HG03060 (cell line): ENCODE data around the gene FBXO41.

ENCODE experiments used
- ATAC-seq: cut with Tn5 transposase; IDR thresholded peaks from one replicate; pipeline ENCODE4 v1.9.1; 2021; ENCODE audit warnings: low read depth, moderate number of reproducible peaks; ENCODE audit not compliant: unreplicated experiment

FBXO41 gene

DNA sequence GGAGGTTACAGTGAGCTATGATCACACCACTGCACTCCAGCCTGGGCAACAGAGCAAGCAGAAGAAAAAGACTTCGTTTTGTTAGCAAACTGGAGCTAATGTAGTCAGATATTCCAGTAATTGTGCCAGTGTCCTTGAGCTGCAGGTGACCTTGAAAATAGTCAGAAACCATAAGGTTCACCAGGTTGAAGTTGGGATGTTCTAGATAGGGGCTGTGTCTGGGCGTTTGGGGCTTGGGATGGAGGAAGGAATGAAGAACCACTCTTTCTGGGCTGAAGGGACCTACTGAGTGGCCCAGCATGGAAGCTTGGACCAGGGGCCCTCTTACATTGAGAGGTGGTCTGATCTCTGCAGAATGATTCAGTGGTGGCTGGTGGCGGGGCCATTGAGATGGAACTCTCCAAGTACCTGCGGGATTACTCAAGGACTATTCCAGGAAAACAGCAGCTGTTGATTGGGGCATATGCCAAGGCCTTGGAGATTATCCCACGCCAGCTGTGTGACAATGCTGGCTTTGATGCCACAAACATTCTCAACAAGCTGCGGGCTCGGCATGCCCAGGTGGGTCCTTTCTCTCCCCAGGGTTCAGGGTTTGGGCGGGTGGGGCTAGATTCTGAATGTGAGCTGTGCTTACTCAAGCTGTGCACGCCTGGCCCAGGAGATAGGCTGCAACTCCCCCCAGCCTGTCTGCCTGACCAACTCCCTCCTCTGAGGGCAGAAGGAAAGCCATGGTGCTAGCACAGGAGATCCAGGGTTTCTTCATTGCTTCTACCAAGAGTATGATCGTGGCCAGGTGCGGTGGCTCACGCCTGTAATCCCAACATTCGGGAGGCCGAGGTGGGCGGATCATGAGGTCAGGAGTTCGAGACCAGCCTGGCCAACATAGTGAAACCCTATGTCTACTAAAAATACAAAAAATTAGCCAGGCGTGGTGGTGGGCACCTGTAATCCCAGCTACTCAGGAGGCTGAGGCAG is 33.1 kb downstream of the FBXO41 start:
- no peak for ATAC-seq

DNA sequence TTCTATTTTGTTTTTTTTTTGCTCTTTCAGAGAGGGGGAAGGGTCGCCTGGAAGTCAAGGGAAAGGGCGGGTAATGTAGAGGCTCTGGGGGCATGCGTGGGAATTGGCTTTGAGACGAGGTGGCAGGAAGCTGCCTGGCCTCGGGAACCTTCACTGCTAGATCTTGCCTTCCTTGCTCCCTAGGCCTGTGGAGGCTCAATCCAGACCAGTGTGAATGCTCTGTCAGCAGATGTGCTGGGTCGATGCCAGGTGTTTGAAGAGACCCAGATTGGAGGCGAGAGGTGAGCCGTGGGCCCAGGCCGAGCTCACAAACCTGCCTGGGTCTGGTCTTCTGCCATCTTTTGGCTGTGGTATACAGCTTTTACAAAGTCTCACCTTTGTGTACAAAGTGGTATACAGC is 34.6 kb downstream of the FBXO41 start:
- ATAC-seq: no peak

DNA sequence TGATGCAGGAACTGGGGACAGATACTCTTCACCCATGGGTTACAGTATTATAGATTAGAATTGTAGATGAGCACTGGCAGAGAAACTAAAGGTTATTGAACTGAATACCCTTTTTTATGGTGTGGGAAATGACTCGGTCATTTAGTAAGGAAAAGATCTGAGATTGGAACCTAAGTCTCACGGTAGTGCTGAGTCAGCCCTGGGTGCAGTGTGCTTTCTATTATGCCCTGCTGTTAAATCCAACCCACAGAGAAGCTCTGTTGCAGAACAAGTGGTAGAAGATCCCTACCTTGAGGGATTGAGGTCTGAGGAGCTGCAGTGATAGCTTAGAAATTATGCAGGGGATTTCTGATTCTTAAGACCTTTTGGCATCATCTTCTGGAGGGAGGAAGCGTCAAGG is 37.4 kb downstream of the FBXO41 start:
- ATAC-seq: no peak

DNA sequence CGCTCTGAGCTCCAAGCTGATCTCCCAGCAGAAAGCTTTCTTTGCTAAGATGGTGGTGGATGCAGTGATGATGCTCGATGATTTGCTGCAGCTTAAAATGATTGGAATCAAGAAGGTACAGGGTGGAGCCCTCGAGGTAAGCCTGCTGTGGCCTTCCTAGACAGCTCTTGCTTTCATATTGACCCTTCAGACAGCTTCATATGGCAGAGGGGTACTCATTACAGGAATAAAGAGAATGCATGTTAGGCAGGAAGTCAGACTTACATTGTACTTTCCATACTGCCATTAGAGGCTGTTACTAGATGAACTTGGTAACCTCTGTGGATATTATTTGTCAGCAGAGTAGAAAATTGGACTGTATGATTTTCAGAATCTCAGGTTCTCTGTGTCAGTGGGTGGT is 39.7 kb downstream of the FBXO41 start:
- no peak for ATAC-seq

DNA sequence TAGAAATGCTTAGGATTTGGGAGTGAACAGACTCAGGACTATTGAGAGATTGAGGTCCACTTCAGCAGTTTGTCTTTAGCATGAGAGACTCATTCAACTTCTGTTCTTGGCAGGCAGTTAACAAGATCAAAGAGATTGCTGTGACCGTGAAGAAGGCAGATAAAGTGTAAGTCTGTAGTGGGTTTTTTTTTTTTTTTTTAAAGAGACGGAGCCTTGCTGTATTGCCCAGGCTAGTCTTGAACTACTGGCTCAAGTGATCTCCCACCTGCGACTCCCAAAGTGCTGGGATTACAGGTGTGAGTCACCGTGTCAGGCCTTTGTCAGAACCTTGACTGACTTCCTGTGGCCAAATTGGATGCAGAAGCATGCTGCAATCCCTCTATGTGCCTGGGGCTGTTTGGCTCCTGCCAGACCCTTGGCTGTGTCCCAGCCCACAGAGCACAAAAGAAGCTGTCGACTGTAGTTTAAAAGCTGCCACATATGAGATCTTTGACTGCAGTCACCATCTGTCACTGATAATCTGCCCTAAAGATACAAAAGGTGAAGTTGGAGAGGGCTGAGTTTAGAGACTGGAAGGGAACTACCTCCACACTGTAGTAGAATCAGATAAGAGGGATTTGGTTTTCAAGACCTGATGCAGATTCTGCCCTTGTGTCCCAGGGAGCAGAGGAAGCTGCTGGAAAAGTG is 40.3 kb downstream of the FBXO41 start:
- ATAC-seq: no peak

DNA sequence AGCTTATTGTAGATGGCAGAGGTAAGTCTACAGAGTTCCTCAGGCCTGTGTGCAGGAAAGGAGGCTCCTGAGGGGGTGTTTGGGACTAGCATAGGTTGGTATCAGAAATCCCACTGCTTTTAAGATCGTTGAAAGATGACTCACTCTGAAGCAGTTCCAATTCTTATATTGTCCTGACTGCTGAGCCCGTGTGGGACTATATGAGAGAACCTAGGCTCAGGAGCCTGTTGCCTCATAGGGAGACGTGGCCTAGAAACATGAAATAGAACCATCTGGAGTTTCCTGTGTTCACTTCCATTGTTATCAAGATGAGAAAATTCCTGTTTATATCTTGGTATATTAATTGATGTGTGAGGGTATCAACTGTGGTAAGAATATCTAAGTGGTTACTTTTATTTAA is 44.5 kb downstream of the FBXO41 start:
- ATAC-seq: no peak

DNA sequence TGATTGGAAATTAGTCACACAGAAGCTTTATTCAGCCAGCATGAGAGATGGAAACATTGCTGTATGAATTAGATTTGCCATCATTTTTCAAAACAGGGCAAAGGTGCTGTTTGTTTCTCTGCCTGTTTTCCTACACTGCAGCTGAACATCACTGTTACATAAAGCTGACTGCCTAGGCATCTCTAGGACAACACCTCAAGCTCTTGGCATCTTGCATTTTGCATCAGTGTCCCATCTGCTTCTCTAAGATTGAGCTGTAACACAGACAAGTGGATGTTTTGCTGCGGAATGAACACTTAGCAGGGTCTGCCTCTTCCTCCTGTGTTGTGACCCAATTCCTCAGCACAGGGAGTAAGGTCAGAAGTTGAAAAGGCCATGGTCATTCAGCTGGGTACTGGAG is 45.3 kb downstream of the FBXO41 start:
- ATAC-seq: no peak

DNA sequence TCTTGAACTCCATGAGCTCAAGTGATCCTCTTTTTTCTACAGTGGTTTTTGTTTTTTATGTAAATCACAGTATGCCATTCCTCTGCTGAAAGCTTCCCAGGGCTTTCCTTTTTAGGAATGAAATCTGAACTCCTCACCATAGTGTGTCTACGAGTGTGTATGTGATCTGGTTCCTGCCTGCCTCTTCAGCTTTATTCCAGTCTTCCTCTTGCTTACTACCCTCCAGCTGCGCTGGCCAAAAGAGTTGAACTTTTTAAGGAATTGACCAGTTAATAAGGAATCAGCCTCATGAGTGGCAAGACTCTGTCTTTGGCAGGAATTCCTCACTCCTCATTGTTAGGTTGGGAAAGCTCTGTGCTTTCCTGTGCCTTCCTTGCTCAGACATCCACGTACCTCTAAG is 46.1 kb downstream of the FBXO41 start:
- ATAC-seq: no peak

DNA sequence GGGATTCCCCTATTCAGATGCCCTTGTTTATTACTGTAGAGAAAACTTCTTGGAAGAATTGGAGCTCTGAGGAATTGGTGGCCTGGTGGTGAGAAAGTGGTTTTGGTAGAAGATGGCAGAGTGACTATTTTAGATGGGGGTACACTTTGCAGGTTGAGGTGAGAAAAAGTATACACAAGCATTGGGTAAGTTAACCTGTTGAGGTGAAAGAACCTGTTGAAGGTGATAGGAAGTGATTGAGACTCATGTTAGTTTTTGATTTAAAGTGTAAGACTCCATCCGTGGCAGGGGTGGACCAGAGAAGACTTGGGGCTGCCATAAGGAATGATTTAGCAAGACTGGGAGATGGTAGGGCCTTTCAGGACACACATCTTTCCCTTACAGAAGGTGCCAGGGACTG is 47.1 kb downstream of the FBXO41 start:
- ATAC-seq: no peak

DNA sequence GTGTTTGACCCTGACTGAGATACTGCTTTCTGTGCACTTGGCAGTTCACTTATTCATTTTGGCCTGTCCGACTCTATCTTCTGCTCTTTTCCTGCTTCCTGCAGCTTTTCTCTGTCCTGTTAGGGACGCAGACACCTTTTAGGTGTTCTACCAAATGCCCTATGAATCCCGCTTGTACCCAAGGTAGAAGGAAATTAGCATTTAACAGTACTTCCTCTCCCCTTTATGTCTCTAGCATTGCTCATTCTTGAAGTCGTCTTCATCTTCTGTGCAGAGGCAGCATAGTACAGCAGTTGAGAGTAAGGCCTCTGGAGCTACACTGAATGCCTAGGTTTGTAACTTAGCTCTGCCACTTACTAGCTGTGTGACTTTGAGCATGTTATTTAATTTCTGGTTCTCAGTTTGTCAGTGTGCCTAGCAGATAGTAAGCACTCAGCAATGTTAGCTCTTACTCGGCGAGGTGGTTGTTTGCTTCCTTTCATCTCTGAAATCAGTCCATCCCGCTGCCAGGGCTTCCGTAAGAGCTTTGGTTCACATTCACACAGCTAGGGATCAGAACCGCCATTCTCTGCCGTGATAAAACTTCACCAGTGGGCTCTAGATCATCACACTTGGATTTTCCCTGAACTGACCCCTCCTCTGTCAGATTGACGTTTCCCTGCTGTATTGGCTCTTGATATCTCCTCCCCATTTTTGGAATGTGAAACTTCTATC is 48.8 kb downstream of the FBXO41 start:
- no peak for ATAC-seq

DNA sequence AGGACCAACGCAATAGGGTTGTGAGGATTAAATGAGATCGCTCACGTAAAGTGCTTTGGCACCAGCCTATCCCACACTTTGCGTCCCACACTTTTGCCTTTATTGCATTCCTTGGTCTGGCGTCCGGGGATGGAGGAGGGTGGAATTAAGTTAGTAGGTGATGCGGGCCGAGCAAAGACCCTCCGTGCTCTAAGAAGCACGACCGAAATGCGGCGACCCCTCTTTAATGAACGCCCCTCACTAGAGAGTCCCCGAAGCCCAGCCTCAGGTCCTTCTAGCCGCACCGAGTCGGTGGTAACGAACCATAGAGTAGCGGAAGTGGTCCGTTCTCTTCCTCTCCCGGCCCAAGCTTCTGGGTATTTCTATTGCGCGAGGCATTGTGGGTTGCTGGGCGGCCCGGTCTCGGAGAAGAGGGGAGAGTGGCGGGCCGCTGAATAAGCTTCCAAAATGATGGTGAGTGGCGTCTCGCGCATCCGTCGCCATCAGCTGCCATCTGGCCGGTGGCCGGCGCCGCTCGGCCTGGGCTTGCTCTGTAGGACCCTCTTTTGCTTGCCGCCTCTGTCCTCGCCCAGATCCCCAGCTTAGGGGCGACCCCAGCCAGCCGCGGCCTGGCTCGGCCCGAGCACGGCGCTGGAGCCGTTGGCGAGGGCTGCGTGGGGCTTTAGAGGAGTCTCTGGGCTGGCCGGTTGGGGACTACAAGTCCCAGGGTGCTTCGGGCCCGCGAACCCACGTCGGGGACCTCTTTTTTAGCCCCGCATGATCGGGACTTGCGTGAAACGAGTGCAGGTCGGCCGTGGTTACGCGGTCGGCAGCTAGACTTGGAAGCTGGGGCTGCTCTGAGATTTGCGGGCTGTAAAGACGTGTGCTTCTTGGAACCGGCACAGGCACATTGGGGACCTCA is 50.1 kb downstream of the FBXO41 start, which contains the start of gene CCT7:
Gene CCT7, plus strand, starts transcription at position 377 of the 901 bp plus-strand sequence. Its CDS starts 71 bp downstream, at position 448.
- peak; percentile 41 for ATAC-seq

DNA sequence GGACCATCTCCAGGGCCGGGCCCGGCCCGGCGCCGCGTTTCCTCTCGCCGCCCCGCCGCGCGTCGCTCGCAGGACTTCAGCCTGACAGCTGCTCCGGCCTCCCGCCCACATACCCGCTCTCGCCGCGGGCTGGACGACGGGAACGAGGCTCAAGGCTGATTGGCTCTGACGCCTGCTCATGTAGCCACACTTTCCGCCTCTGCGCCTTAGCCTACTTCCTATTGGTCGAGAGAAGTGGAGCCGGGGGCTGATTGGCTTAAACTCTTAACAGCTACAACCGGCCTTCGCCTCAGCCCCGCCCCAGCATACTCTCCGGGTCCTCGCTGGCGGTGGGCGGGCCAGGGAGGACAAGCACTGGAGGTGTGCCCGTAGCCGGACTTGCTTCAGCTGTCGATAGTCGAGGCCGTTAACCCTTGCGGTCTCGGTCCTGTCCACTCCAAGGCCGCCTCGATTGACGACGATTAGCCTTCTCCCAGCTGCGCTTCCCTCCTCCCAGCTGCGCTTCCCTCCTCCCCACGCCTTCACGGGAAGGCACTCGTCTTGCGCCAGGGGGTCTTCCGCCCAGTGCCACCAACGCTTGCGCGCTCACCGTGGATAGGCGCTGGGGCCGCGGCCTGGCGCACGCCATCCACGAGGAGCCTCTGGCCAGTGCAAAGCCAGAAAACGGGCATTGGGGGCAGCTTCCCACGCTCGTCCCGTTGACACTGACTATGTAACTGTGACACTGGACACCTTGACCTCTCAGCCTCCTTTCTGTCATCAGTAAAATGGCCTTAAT is 50.9 kb downstream of the FBXO41 start, which contains the start of gene PRADC1:
Gene PRADC1, minus strand, starts transcription at position 86 of the 778 bp plus-strand sequence. Its CDS starts 79 bp downstream, at position 7.
- ATAC-seq: peak; percentile 95

DNA sequence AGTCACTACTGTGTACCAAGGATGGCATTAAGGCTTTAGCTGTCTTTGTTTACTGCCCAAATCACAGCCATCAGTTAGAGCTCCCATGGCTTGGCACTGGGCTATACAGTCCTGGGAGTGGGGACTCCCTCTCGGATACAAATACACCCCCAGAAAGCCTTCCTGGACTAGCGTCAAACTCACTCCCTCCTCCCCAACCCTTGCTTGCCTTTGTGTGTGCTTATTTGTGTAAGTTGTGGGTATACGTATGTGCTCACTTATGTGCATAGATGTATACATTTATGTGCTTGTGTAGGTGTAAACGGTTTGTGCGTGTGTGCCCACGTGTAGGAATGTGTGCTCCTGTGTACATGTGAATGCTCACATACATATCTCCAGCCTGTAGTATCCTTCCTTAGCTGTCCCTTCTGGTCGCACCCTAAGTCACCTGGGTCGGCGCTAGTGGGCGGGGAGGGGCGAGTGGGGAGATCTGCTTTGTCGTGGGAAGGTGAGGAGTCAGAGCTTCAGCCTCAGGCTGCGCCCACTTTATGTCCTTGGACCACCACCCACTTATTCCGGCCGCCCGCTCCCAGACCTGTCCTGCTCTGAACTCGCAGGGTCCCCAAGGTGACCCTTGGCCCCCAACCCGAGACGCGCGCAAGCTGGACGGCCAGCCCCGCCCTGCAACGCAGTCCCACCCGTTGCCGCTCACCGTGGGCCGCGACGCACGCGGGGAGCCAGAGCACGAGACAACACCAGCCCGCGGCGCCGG is 51.7 kb downstream of the FBXO41 start:
- no peak for ATAC-seq

DNA sequence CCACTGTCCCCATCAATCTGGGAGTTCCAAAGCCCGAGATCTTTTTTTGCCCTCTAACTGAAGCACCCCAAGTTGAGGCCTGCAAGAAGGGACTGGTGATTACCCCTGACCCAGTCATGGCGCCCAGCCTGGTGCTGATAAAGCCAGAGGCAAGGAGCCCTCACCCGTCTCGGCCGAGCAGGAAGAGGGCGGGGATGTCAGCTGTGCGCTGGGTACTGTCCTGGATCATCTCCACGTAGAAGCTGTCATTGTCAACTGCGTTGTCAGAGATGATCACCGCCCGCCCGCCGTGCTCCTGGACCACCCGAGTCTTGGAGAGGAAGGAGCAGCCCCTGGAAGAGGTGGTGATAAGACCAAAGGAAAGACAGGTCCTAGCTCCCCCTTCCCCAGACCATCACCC is 55.6 kb downstream of the FBXO41 start:
- no peak for ATAC-seq

DNA sequence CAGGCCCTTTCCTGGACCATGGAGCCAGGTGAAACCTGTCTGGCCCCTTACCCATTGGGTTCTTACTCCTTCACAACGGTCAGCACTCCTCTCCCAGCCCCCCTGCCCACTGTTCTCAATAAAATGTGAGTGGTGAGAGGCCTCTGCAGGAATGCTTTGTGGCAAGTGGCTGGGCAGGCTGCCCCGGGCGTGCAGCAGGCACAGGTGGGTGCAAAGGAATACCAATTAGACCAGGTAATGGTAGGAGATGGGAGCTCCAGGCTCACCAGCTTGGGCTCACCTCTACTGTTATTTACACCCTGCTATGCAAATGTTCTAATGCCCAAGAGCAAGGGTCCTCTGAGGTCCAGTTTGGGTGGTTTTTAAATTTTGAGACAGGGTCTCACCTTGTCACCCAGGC is 57.2 kb downstream of the FBXO41 start:
- ATAC-seq: no peak

DNA sequence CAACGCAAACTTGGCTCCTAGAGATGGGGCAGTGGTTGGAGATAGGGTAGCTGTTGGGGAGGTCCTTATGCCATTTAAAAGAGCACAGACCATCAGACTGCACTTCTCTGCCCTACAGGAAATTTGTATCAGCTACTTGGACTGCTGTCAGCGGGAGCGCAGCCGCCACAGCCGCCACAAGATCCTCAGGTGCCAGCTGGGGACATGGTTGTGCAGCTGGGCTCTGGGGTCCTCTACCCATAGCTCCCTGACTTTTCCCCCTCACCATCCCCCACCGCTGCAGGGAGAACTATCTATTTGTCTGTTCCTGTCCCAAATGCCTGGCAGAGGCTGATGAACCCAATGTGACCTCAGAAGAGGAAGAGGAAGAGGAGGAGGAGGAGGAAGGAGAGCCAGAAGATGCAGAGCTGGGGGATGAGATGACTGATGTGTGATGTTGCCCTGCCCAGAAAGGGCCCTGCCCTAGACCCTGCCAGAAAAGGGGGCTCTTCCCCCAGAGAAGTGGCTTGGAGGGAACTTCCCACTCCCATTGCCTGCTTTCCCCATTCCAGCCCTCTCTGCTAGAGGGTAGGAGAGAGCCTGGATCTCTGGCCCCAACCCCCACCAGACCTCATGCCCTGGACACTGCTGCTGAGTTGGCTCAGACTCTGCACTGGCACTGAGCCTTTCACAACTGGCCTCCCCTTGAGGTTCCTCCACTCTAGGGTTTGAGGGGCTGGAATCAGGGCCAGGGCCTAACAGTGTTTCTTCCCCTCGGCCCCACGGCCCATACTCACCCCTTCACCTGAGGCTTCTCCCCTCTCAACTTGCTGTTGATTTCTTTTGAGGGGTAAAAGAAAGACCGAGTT is 58.5 kb downstream of the FBXO41 start:
- ATAC-seq: no peak

DNA sequence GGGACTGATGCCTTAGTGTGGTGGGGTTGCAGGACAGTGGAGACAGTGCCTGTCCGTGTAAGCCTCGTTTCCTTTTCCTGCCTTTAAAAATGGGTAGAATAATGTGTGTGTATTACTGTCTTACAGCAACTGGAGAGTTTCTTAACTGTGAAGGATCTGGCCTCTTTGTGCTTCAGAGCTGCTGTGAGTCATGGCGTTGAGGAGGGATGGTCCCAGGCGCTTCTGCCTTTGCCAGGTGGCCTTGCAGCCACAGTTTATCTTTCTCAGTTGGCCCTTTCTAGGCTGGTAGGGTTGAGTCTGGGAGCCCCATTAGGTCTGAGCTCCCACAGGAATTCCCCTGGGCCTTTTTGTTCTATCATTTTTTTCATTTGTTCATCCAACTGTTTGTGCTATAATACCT is 60.5 kb downstream of the FBXO41 start:
- ATAC-seq: no peak

DNA sequence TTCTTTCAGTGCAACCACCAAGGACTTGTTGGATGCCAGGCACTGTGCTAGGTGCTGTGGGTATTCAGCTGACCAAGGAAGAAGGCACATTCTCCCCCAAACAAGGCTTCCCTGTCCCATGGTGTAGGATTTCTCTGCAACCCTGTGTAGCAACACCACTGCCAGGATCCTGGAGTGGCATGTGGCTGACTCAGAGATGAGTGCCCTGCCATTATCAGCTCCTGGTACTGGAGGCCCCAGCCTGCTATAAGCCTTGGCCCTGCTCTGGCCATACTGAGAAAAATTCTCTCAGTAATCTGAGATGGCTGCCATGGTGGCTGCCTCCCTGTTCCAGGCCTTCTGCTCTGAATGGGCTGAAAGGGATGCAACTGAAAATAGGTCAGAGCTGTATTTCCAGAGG is 66.0 kb downstream of the FBXO41 start:
- no peak for ATAC-seq
